ENCODE measurements around the gene PMF1.

The PMF1 gene

GRCh38 chr1:156258859-156259258, 46.1 kb downstream of the PMF1 start:
- Histone ChIP-seq H3K27ac (ENCODE audit: low read depth, low read length, poor library complexity, severe bottlenecking) (no peak overlapping the region), H3K9me2 (ENCODE audit: low read depth, low read length) (no peaks in the 10 kb centered on the region), H3K4me3 (ENCODE audit: low read depth, low read length, poor library complexity, severe bottlenecking) (no peak overlapping the region), H2AFZ (ENCODE audit: low read length) (no peak overlapping the region), H3K27me3 (ENCODE audit: insufficient read depth, low read length) (no peaks in the 10 kb centered on the region), H3K9me3 (ENCODE audit: low read length) (no peaks in the 10 kb centered on the region), H3K4me2 (ENCODE audit: low read length) (no peak overlapping the region), H3K79me2 (ENCODE audit: insufficient read depth, low read length) (no peaks in the 10 kb centered on the region), H4K20me1 (ENCODE audit: insufficient read depth, low read length) (no peaks in the 10 kb centered on the region), H3K36me3 (ENCODE audit: insufficient read depth, low read length) (peaks cover 88% of the 10 kb centered on the region), H3F3A (ENCODE audit: insufficient read depth, low read length) (no peaks in the 10 kb centered on the region), H3K4me1 (ENCODE audit: insufficient read depth, low read length, severe bottlenecking) (no peaks in the 10 kb centered on the region), H3K9ac (ENCODE audit: low read length) (no peak overlapping the region)
- TF ChIP-seq EZH2 (IDR thresholded peaks at IDR 0.05; ENCODE audit: borderline replicate concordance, low read length): no peak
- no peak for TF ChIP-seq CTCF (IDR thresholded peaks at IDR 0.05; ENCODE audit: low read length)

GRCh38 chr1:156259805-156260204, 47.0 kb downstream of the PMF1 start:
- H4K20me1 ChIP-seq (ENCODE audit: insufficient read depth, low read length): no peaks in the 10 kb centered on the region

GRCh38 chr1:156260896-156261295, 48.1 kb downstream of the PMF1 start:
- H3K9me2 ChIP-seq (ENCODE audit: low read depth, low read length): no peaks in the 10 kb centered on the region
- no peak overlapping the region for H3K4me2 ChIP-seq (ENCODE audit: low read length)
- no peak overlapping the region for H2AFZ ChIP-seq (ENCODE audit: low read length)
- no peaks in the 10 kb centered on the region for H3K79me2 ChIP-seq (ENCODE audit: insufficient read depth, low read length)
- H3K4me3 ChIP-seq (ENCODE audit: low read depth, low read length, poor library complexity, severe bottlenecking): no peak overlapping the region
- TF ChIP-seq EZH2 (IDR thresholded peaks at IDR 0.05; ENCODE audit: borderline replicate concordance, low read length) (no peak), CTCF (IDR thresholded peaks at IDR 0.05; ENCODE audit: low read length) (no peak)
- no peaks in the 10 kb centered on the region for H3K9me3 ChIP-seq (ENCODE audit: low read length)
- H4K20me1 ChIP-seq (ENCODE audit: insufficient read depth, low read length): no peaks in the 10 kb centered on the region
- H3F3A ChIP-seq (ENCODE audit: insufficient read depth, low read length): no peaks in the 10 kb centered on the region
- H3K36me3 ChIP-seq (ENCODE audit: insufficient read depth, low read length): peaks cover 93% of the 10 kb centered on the region
- H3K9ac ChIP-seq (ENCODE audit: low read length): no peak overlapping the region
- no peaks in the 10 kb centered on the region for H3K27me3 ChIP-seq (ENCODE audit: insufficient read depth, low read length)
- H3K27ac ChIP-seq (ENCODE audit: low read depth, low read length, poor library complexity, severe bottlenecking): no peak overlapping the region
- H3K4me1 ChIP-seq (ENCODE audit: insufficient read depth, low read length, severe bottlenecking): no peaks in the 10 kb centered on the region

More at GRCh38 chr1:156259805-156260204, 47.0 kb downstream of the PMF1 start:
- no peaks in the 10 kb centered on the region for H3F3A ChIP-seq (ENCODE audit: insufficient read depth, low read length)
- H2AFZ ChIP-seq (ENCODE audit: low read length): no peak overlapping the region
- no peak overlapping the region for H3K4me3 ChIP-seq (ENCODE audit: low read depth, low read length, poor library complexity, severe bottlenecking)
- H3K9me3 ChIP-seq (ENCODE audit: low read length): no peaks in the 10 kb centered on the region
- H3K4me1 ChIP-seq (ENCODE audit: insufficient read depth, low read length, severe bottlenecking): no peaks in the 10 kb centered on the region
- no peaks in the 10 kb centered on the region for H3K79me2 ChIP-seq (ENCODE audit: insufficient read depth, low read length)
- H3K36me3 ChIP-seq (ENCODE audit: insufficient read depth, low read length): peaks cover 86% of the 10 kb centered on the region
- H3K9ac ChIP-seq (ENCODE audit: low read length): no peak overlapping the region
- H3K27me3 ChIP-seq (ENCODE audit: insufficient read depth, low read length): no peaks in the 10 kb centered on the region
- no peaks in the 10 kb centered on the region for H3K9me2 ChIP-seq (ENCODE audit: low read depth, low read length)
- TF ChIP-seq EZH2 (IDR thresholded peaks at IDR 0.05; ENCODE audit: borderline replicate concordance, low read length) (no peak), CTCF (IDR thresholded peaks at IDR 0.05; ENCODE audit: low read length) (no peak)
- no peak overlapping the region for H3K27ac ChIP-seq (ENCODE audit: low read depth, low read length, poor library complexity, severe bottlenecking)
- H3K4me2 ChIP-seq (ENCODE audit: low read length): no peak overlapping the region

Data from OCI-LY1 (cell line).